SH-SY5Y (cell line): ENCODE data around the gene LRRTM4.

Source experiments
- GATA2 ChIP-seq: IDR thresholded peaks from 2 replicates; pipeline ENCODE4 v1.6.1; 2011; ENCODE audit warnings: mild to moderate bottlenecking, low read depth, low read length
- GATA3 ChIP-seq: IDR thresholded peaks from 2 replicates; pipeline ENCODE4 v1.6.1; 2011; ENCODE audit warnings: low read depth, mild to moderate bottlenecking, low read length, moderate library complexity

GRCh38 chr2:77005522-77005921, 516.7 kb downstream of the LRRTM4 start:
- TF ChIP-seq GATA2 (no peak), GATA3 (no peak)
